SK-N-DZ (cell line): ENCODE measurements around the gene GRID1.

Experiments used
- DNase-seq: peaks from one replicate; pipeline ENCODE4 v3.0.0-alpha.2; 2015; ENCODE audit warnings: low spot score

Gene GRID1

GRCh38 chr10:85659331-85659730 lies 707.3 kb downstream of the GRID1 start:
- DNase-seq: no peak

DNA sequence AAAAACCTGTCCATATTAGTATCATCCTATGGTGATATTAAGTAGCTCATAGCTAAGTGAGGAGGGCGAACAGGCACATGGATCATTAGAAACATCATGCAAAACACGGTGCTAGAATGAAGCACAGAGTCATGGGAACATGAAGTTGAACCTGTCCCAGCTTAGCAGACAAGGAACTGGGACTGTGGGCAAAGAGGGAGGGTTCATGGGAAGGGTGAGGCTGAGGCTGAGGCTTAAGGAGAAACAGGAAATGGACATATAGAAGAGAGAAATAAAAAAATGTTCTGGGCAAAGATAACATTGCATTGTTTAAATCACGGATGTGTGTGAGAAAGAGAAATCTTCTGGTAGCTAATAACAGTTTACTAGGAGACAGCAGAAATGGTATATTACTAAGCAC lies 708.1 kb downstream of the GRID1 start:
- no peak for DNase-seq

- DNase-seq: no peak
Observed at GRCh38 chr10:85657476-85658113, 709.0 kb downstream of the GRID1 start.

- DNase-seq: no peak
Observed at GRCh38 chr10:85655411-85655810, 711.2 kb downstream of the GRID1 start.

DNA sequence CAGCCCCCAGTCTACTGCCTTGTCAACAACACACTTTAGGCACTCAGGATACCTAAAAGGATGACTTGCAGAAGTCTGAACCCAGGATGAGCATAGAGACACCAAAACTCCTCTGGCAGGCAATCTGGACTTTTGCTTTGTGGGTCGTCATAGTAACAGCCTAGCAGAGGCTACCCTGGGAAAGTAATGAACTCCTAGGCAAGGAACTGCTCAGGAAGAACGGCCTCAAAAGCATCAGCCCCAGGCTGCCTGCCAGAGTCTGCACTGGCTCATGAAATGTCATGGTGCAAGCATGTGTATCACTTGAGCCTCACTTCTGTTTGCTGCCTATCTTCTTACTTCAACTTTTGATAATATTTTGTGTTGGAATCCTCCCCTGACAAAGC lies 715.1 kb downstream of the GRID1 start:
- no peak for DNase-seq

DNA sequence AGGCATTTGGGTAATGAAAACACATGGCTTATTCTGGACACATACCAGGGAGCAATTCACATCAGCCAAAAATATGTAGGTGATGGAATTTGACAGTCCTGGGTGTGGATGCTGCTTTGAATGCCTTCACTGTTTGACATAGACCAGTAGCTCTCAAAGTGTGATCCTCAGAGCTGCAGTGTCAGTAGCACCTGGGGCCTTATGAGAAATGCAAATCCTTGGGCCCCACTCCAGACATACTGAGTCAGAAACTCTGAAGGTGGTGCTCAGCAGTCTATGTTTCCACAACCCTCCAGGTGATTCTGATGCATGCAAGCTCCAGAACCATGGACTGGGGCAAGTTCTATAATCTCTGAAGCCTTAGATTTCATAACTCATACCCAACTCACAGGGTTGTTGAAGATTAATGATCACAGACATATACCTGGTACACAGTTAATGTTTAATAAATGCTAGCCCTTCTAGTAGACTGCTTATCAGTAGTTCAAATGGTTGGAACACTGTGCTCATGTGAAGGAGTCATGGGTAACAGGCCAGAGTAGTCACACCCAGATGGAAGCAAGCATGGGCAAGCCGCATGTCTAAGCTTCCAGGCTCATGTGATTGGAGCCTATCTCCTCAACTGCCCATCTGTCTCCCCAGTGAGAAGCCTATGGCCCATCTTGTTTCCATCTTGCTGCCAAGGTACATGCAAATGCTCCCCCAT lies 715.7 kb downstream of the GRID1 start:
- DNase-seq: no peak

DNA sequence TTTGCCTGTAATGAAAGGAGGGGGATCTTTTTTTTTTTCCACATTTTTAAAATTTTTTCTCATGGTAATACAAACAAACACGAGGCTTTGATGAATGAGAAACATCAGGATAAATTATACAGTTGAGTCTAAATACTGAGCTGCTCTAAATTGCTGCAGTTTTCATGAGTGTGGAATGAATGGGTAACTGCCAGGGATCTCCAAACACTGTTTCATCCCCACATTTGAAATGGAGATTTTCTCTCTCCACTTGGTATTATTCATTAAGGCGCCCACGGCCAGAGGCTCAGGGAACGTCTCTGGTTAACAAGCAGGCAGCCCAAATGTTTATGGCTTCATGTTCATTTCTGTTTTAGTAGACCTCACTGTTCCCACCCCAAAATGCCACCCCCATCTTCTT lies 717.1 kb downstream of the GRID1 start:
- DNase-seq: no peak

GRCh38 chr10:85648279-85648754 lies 718.3 kb downstream of the GRID1 start:
- DNase-seq: no peak

- no peak for DNase-seq
Observed at GRCh38 chr10:85647741-85648140, 718.9 kb downstream of the GRID1 start.

DNA sequence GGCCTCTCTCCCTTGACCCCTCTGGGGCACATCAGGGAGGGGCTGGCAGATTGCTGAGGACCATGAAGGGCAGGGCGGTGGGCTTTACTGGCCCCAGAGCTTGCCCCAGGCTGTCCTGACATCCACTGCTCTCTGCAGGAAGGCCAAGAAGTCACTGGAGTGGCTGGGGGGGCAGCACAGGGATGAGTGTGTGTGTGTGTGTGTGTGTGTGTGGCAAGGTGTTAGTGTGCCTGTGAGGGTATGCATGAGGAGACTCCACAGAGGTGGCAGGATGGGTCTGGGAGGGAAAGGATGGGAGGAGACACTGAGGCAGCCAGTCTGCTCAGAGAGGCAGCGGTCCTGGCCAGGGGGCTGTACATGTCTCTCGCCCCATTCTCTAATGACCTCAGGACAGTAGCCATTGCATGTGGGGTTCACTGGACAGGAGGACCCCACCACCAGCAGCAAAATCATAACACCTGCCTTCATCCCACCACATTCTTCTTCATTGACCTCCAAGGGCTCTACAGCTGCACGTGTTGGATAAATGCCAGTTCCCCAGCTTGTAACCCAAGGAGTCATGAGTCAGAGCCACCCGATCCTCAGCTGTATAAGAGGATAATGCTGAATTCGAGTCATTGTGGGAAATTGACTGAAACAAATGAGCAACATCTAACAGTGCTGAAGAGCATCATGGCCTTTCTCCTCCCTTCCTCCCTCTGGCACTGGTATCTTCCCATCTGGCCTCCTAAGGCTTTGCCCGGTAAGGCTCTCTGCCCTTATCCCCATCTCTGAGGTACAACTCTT lies 720.5 kb downstream of the GRID1 start:
- no peak for DNase-seq

DNA sequence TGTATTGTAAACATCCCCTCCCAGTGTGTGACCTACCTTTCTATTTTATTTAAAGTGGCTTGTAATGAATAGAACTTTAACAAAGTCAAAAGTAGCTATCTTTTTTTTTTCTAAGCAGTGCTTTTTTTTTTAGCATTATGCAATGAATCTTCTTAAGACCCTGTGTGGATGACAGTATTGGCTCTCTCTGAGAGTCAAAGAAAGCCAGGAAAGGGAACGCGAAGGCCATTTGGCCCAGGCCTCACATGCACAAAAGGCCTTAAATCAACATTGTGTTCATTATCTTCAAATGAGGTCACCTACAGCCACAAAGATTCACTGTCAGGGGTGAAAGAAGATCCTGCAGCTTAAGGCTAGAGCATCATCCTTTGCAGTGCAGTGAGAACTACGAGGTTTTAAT lies 721.5 kb downstream of the GRID1 start:
- DNase-seq: no peak

GRCh38 chr10:85643845-85644525 lies 722.6 kb downstream of the GRID1 start:
- no peak for DNase-seq

- DNase-seq: no peak
Observed at GRCh38 chr10:85643171-85643844, 723.3 kb downstream of the GRID1 start.

GRCh38 chr10:85642421-85643170 lies 724.0 kb downstream of the GRID1 start:
- no peak for DNase-seq

- DNase-seq: no peak
Observed at GRCh38 chr10:85642082-85642420, 724.5 kb downstream of the GRID1 start.

DNA sequence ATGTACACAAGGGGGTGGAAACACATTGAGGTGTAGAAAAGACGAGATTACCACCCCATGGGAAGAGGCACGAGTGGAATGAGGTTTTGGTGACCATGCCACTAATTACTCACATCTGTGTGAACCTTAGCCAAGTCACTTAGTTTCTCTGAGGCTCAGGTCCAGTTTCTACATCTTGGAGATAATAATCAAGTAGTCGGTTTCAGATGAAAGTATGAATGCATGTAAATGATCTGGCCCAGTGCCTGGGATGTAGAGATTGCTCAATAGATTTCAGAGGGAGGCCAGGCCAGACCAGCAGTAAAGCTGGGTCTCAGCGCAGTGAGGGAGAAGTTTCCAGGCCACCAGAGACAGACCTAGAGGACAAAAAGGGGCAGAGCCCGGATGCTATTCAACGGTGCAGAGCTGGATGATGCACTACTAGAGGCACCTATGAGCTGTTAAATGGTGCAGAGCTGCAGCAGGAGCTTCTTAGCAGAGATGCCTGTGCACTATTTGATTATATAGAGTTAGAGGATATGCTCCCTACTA lies 725.1 kb downstream of the GRID1 start:
- no peak for DNase-seq

DNA sequence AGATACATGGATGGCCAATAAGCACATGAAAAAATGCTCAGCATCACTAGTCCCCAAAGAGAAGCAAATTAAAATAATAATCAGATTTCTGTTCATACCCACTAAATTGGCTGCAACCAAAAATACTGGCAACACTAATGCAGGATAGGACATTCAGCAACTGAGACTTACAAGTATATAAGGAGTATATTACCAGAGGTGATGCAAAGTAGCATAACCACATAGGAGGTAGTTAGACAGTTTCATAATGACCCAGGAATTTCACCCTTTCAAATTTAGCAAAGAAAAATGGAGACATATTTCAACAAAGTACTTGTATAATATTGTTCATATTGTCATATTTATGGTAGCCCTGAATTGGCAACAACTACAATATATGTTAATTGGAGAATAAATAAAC lies 727.8 kb downstream of the GRID1 start:
- DNase-seq: no peak

DNA sequence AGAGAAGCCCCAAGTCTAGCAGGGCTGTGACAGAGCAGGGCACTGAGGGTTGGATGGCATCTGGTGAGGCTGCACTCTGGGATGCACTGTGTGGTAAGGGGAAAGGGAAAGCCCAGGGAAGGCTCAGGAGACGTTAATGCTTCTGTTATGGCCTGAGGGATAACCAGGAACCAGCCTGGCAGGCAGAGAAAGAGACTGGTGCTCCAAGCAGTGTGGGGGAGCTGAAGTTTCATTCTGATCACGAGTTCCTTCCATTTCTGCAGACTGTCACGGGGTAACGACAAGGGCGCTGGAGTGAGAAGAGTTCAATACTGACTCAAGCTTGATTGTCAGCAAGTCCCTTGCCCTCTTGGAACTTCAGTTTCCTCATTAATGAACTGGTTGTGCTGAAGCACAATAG lies 730.9 kb downstream of the GRID1 start:
- no peak for DNase-seq

GRCh38 chr10:85624511-85624910 lies 742.1 kb downstream of the GRID1 start:
- no peak for DNase-seq

DNA sequence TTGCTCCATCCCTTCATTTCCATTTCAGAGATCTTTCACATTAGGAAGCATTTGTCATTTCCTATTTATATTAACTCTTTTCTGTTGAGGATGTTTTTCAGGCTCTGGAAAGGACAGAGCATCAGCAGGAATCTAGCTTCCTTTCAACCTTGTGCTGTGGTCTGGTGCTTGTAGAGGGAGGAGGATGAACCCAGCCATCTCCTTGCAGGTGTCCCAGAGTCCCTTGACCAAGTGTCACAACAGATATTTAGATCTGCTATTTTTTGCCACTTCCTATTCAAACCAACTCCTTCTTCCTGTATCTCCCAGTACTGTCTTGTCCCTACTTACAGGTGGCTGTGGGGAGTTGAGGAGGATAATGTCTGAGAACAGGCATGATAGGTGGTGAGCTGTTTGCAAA lies 742.8 kb downstream of the GRID1 start:
- DNase-seq: no peak

DNA sequence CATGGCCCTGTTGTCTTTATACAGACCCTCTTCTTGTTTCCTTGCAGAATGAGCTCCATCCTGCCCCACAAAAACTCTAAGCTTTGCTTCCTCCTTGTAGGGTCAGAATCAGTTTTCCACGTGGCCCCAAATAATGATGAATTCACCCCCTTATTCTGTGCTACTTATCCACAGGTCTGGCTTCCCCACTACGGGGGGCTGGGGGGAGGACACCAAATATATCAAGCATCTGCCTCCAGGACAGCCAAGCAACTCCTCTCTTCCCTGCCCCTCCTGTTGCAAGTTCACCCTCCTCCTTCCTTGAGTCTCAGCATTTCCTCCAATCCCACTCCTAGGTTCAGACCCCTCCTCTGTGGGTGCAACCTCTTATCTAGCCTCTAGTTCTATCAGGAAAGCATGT lies 743.3 kb downstream of the GRID1 start:
- DNase-seq: no peak
